Activated CD4-positive, alpha-beta T cell treated with anti-CD3 and anti-CD28 coated beads for 36 hours (primary cell): ENCODE data around the gene BACE2. TPM values are rescaled to one million over a fixed set of nuclear protein-coding genes. Genes with fewer than 3 reads are reported as not detected.

ENCODE experiments used
- ATAC-seq: fragments of 200-7000 bp; cut with Tn5 transposase; one replicate; pipeline ENCODE4 v1.10.0; 2021; ENCODE audit warnings: mild to moderate bottlenecking, moderate library complexity
- CTCF ChIA-PET: fragments of 350-600 bp; sonication (Branson Sonifier 250); formaldehyde crosslinking; loops from one replicate; lab custom pipeline; 2021; ENCODE audit warnings: antibody characterized with exemption; lab: Charles Lee
- POLR2A ChIA-PET: fragments of 350-600 bp; sonication (Branson Sonifier 250); formaldehyde crosslinking; loops from one replicate; lab custom pipeline; 2021; ENCODE audit warnings: antibody characterized with exemption, inconsistent platforms; lab: Charles Lee
- DNase-seq: peaks from one replicate; pipeline ENCODE4 v3.0.0-alpha.2; 2020
- H3K27ac Mint-ChIP-seq: one replicate; pipeline ENCODE4 v1.8.0; 2021; ENCODE audit warnings: mixed read lengths
- H3K27me3 Mint-ChIP-seq: one replicate; pipeline ENCODE4 v1.8.0; 2021; ENCODE audit warnings: mixed read lengths
- H3K36me3 Mint-ChIP-seq: one replicate; pipeline ENCODE4 v1.8.0; 2021; ENCODE audit warnings: low read depth, mixed read lengths
- H3K4me1 Mint-ChIP-seq: one replicate; pipeline ENCODE4 v1.8.0; 2021; ENCODE audit warnings: mixed read lengths
- H3K4me3 Mint-ChIP-seq: one replicate; pipeline ENCODE4 v1.8.0; 2021; ENCODE audit warnings: mild to moderate bottlenecking, moderate library complexity, mixed read lengths
- H3K9me3 Mint-ChIP-seq: one replicate; pipeline ENCODE4 v1.8.0; 2021; ENCODE audit warnings: low read depth, mixed read lengths
- intact Hi-C, 2 experiments: fragments of 100-400 bp; cut with DNase I in 1 of 2; cut with micrococcal nuclease in 1 of 2; formaldehyde crosslinking; loops; one replicate each; pipeline versions ENCODE4 v1.14.2 to v1.15.1; 2022 to 2024; cut with DNase I, micrococcal nuclease
- total RNA-seq, 2 experiments: library from RNA; stranded (reverse); gene quantifications; one replicate each; pipeline ENCODE4 v1.2.3, GENCODE V29; 2021

Gene BACE2
- total RNA-seq, 2 experiments from 2014 or later, result 0.25 to 0.50 TPM

GRCh38 chr21:41201385-41201784, 33.4 kb downstream of the BACE2 start:
- Mint-ChIP-seq H3K36me3 (no peaks in the 10 kb centered on the region), H3K27ac (no peak overlapping the region), H3K4me1 (no peaks in the 10 kb centered on the region), H3K27me3 (peaks cover 13% of the 10 kb centered on the region), H3K9me3 (no peaks in the 10 kb centered on the region), H3K4me3 (no peak overlapping the region)
- ChIA-PET CTCF (interaction anchor here (0.9 kb wide), 1 partner anchor 37 kb away, joined by 3 read pairs; no protein-coding TSS in a partner anchor), POLR2A (no interaction called here)
- ATAC-seq (no peak), DNase-seq (no peak)
- intact Hi-C loops, result no loop called here

DNA sequence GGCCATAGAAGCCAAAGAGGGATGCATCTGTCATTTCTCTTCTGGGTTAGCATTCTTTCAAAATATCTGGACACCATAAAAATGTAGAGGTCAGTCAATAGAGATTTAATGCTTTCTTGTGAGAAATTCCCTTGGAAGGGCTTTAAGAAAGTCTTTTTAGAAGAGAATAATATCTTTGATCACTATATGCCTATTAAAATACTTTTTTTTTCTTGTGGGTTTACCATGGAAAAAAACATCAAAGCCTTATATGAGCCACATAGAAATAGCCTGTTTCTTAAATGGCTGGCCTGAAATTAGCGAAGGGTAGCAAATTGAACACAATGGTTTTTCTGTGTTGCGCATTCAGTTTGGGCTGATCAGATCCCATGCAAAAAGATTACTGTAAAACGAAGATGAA, 36.8 kb downstream of the BACE2 start:
- no peak overlapping the region for H3K27ac Mint-ChIP-seq
- POLR2A ChIA-PET, result no interaction called here
- no peaks in the 10 kb centered on the region for H3K4me1 Mint-ChIP-seq
- DNase-seq (no peak), ATAC-seq (no peak)
- H3K27me3 Mint-ChIP-seq, result peaks cover 13% of the 10 kb centered on the region
- no peaks in the 10 kb centered on the region for H3K36me3 Mint-ChIP-seq
- intact Hi-C loops, result no loop called here
- CTCF ChIA-PET, result interaction anchor here (0.6 kb wide), 1 partner anchor 44 kb away, joined by 4 read pairs; no protein-coding TSS in a partner anchor
- H3K4me3 Mint-ChIP-seq, result no peak overlapping the region
- H3K9me3 Mint-ChIP-seq, result no peaks in the 10 kb centered on the region

DNA sequence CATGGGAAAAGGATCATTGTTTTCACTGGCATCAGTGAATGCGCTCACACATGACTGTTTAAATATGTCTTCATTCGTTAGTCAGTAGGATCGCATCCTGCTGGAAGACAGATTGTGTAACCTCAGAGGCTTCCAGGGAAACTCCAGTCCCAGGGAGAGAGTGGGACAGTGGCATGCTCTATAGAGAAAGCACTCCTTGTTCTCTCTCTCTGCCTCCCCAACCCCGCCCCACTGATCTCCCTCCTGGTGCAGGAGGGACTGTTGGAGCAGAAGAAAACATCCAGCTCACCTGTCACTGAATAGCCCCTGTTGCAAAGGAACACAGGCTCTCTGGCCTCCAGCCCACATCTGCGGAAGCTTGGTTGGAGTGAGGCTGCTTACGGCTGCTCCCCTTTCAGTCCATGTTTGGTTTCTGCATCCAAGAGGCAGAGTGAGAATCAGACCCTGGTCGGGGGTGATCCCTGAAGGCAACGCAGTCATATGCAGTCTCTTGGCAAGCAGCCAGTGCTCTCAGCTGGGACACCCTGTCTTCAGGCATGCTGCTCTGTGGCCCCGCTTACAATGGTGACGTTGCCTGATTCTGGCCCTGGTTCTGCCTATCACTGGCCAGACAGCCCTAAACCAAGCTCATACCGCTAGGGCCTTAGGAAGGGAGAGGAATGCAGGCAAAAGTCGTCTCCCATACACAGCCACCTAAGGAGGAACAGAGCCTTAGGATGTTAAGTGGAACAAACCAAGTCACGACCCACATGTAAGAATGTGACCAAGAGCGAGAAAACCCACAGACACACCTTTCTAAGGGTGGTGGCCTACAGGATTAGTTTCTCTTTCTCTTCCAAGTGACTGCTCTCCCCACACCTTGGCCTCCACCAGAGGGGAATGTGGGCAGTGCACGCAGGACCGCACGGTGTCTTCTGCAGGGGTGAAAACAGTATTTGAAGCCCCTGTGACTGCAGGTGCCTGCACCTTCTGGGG, 39.7 kb downstream of the BACE2 start:
- DNase-seq (no peak), ATAC-seq (no peak)
- intact Hi-C loops, result no loop called here
- H3K9me3 Mint-ChIP-seq, result no peaks in the 10 kb centered on the region
- peaks cover 9% of the 10 kb centered on the region for H3K27me3 Mint-ChIP-seq
- ChIA-PET POLR2A (no interaction called here), CTCF (no interaction called here)
- no peak overlapping the region for H3K4me3 Mint-ChIP-seq
- H3K4me1 Mint-ChIP-seq, result no peaks in the 10 kb centered on the region
- H3K36me3 Mint-ChIP-seq, result no peaks in the 10 kb centered on the region
- no peak overlapping the region for H3K27ac Mint-ChIP-seq

- no peak for ATAC-seq
- ChIA-PET CTCF (no interaction called here), POLR2A (no interaction called here)
- Mint-ChIP-seq H3K27me3 (peaks cover 4% of the 10 kb centered on the region), H3K27ac (no peak overlapping the region), H3K36me3 (no peaks in the 10 kb centered on the region), H3K4me1 (no peaks in the 10 kb centered on the region), H3K9me3 (no peaks in the 10 kb centered on the region), H3K4me3 (no peak overlapping the region)
- intact Hi-C loops, result no loop called here
- DNase-seq, result no peak
Observed at GRCh38 chr21:41208376-41208763, 40.4 kb downstream of the BACE2 start.

DNA sequence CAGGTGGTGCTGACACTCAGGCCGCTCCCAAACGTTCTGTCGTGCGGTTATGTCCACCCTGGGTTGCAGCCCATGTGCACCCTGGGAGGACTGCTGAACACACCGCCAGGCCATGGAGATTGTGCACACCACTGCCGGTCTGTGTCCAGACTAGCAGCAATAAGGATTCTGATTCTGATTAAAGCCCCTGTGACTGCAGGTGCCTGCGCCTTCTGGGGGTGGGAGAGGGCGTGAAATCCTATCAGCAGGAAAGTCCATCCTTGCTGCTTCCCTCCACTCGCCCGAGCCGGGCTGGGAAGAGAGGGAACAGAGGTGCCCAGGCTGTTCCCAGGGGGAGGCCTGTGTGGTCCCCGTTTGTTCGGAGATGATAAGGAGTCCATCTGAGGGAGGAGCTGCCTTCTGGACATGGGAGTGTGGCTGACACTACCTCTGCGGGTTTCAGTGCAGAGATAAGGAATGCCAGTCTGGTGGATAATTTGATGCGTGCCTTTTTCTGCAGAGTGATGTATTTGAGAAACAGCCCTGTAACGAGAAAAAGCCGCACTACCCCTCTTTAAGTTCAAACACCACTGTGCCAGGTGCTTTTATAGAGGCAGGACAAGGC, 41.2 kb downstream of the BACE2 start:
- peaks cover 3% of the 10 kb centered on the region for H3K27me3 Mint-ChIP-seq
- ChIA-PET CTCF (no interaction called here), POLR2A (no interaction called here)
- no peak for ATAC-seq
- no peaks in the 10 kb centered on the region for H3K36me3 Mint-ChIP-seq
- intact Hi-C loops, result no loop called here
- no peaks in the 10 kb centered on the region for H3K4me1 Mint-ChIP-seq
- H3K9me3 Mint-ChIP-seq, result no peaks in the 10 kb centered on the region
- no peak overlapping the region for H3K27ac Mint-ChIP-seq
- no peak for DNase-seq
- H3K4me3 Mint-ChIP-seq, result no peak overlapping the region

- Mint-ChIP-seq H3K36me3 (no peaks in the 10 kb centered on the region), H3K9me3 (no peaks in the 10 kb centered on the region), H3K27me3 (peaks cover 10% of the 10 kb centered on the region), H3K27ac (no peak overlapping the region), H3K4me3 (no peak overlapping the region), H3K4me1 (no peaks in the 10 kb centered on the region)
- CTCF ChIA-PET, result no interaction called here
- ATAC-seq (no peak), DNase-seq (no peak)
- POLR2A ChIA-PET, result no interaction called here
- intact Hi-C loops, result no loop called here
Observed at GRCh38 chr21:41210426-41211059, 42.6 kb downstream of the BACE2 start.

DNA sequence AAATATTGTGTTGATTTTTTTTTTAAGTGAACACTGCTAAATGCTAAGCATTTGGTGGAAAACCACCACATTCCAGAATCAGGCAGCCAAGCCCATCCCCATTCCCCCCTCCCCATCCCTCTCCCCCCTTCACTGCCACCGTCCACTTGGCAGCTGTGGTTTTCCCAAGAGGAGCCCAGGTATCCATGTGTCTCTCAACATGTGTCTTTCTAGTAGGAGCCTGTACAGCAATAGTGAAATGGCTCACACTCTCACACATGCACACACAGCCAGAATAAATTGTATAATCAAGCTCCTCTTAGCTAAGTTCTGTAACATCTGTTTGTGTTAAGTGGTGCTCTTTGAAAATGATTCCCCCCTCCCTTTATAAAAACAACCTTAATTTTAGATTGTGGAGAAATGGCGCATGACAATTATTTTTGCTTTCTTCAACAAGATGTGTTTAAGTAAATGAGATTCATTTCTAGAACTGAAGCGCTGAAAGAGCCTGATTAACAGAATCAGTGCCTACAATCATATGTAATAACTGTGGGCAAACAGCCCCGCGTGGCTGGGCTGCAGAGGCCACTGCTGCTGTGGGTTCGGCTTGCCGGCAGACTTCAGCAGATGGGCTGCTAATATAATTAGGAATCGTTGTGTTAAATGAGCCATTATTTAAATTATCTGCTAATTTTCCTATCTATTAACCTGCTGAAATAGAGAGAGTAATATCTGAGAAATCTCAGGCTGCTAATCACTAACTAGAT, 43.3 kb downstream of the BACE2 start:
- ChIA-PET CTCF (no interaction called here), POLR2A (no interaction called here)
- DNase-seq (no peak), ATAC-seq (no peak)
- Mint-ChIP-seq H3K4me3 (no peak overlapping the region), H3K4me1 (no peaks in the 10 kb centered on the region), H3K9me3 (no peaks in the 10 kb centered on the region), H3K36me3 (no peaks in the 10 kb centered on the region), H3K27ac (no peak overlapping the region), H3K27me3 (peaks cover 13% of the 10 kb centered on the region)
- intact Hi-C loops, result no loop called here

- no peak for ATAC-seq
- intact Hi-C loops, result no loop called here
- Mint-ChIP-seq H3K4me1 (no peaks in the 10 kb centered on the region), H3K9me3 (no peaks in the 10 kb centered on the region), H3K27ac (no peak overlapping the region), H3K36me3 (no peaks in the 10 kb centered on the region), H3K4me3 (no peak overlapping the region), H3K27me3 (peaks cover 17% of the 10 kb centered on the region)
- POLR2A ChIA-PET, result no interaction called here
- DNase-seq, result no peak
- CTCF ChIA-PET, result no interaction called here
Observed at GRCh38 chr21:41213021-41213420, 45.1 kb downstream of the BACE2 start.

- Mint-ChIP-seq H3K9me3 (no peaks in the 10 kb centered on the region), H3K4me1 (no peaks in the 10 kb centered on the region), H3K27ac (no peak overlapping the region), H3K27me3 (peaks cover 17% of the 10 kb centered on the region), H3K36me3 (no peaks in the 10 kb centered on the region), H3K4me3 (no peak overlapping the region)
- ChIA-PET POLR2A (no interaction called here), CTCF (no interaction called here)
- ATAC-seq (no peak), DNase-seq (no peak)
- intact Hi-C loops, result no loop called here
Observed at GRCh38 chr21:41215856-41216408, 48.0 kb downstream of the BACE2 start.

GRCh38 chr21:41216486-41216885, 48.5 kb downstream of the BACE2 start:
- ATAC-seq, result no peak
- no peak overlapping the region for H3K27ac Mint-ChIP-seq
- peaks cover 17% of the 10 kb centered on the region for H3K27me3 Mint-ChIP-seq
- no peaks in the 10 kb centered on the region for H3K36me3 Mint-ChIP-seq
- POLR2A ChIA-PET, result no interaction called here
- DNase-seq, result no peak
- CTCF ChIA-PET, result no interaction called here
- H3K4me3 Mint-ChIP-seq, result no peak overlapping the region
- intact Hi-C loops, result no loop called here
- H3K9me3 Mint-ChIP-seq, result no peaks in the 10 kb centered on the region
- no peaks in the 10 kb centered on the region for H3K4me1 Mint-ChIP-seq
